Upper lobe of left lung (tissue), 4 donors: ENCODE data around the gene TLE3.

Source experiments
- CTCF ChIP-seq, 6 experiments: fragments of 450-650 bp in 4 of 6; fragments of 200-600 bp in 2 of 6; sonication (generic) in 2 of 6; IDR thresholded peaks; one replicate each; pipeline ENCODE4 v1.5.1; 2016 to 2019; ENCODE audit warnings: antibody characterized with exemption in 6 of 6
- POLR2A ChIP-seq, 4 donors: fragments of 450-650 bp; IDR thresholded peaks; one replicate each; pipeline ENCODE4 v1.5.1; 2016 to 2017; ENCODE audit warnings: antibody characterized with exemption in 4 of 4, mild to moderate bottlenecking in 2 of 4

DNA sequence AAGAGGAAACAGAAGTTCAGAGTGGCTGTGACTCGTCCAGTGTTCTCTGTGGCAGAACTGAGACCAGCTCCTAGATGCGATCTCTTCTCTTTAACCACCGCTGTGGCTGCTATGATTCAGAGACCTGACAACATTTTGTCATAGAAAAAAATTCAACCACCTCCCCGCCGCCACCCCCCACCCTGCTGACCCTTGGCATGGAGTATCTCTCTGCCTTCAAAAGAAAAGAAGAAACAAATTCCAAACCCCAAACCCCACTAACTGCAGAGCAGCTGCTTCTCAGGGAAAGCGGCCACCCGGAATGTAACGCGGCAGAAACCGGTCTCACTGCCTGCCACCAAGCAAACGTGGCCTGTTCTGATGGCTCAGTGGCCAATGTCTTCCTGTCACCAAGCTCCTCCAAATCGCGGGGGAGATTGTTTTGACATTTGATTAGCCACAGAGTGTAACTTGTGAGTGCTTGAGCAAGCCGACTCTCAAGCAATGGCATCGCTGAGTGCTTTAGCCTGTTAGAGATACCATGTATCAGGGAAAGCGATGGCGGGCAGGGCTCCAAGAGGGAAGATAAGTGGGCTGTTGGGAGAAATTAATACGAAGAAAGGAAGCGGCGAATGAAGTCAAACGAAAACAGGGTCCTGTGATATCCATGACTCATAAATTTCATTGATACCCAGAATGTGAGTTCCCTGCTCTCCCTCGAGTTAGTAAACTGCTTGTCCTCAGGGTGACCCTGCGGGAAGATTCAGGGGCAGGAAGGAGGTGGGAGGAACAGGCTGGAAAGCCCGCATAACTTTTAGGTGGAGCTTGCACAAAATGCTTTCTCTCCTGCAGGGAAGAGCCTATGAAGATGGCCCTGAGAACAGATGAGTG, 44.8 kb upstream of the TLE3 start:
- TF ChIP-seq CTCF (IDR thresholded peaks at IDR 0.05) (no peak), POLR2A (IDR thresholded peaks at IDR 0.05) (no peak)
